Measurements from ENCODE around the gene ITGB2.

- no peak for TF ChIP-seq CTCF (IDR thresholded peaks at IDR 0.05)
- TF ChIP-seq POLR2A (IDR thresholded peaks at IDR 0.05) = no peak
Measured at GRCh38 chr21:44912158-44912473, 8.6 kb downstream of the ITGB2 start.

All from lower leg skin (tissue), 3 donors.